A549 (cell line): Measurements from ENCODE around the gene CAMKMT. TPM values are rescaled to one million over a fixed set of nuclear protein-coding genes. Genes with fewer than 3 reads are reported as not detected.

ENCODE experiments used
- ATAC-seq, 2 experiments: fragments of 200-7000 bp in 1 of 2; fragments of >200 bp in 1 of 2; cut with Nextera tagmentation in 1 of 2; cut with Tn5 transposase in 1 of 2; 3 replicates each; pipeline versions ENCODE4 v1.8.0 to v1.9.1; 2018 to 2020; ENCODE audit warnings: mild to moderate bottlenecking in 1 of 2, moderate library complexity in 1 of 2
- CTCF ChIA-PET: fragments of 300-600 bp; sonication (Branson Sonifier 250); formaldehyde crosslinking; extraction: SDS; loops from one replicate; lab custom pipeline; 2021; ENCODE audit warnings: antibody characterized with exemption, inconsistent platforms; lab: Yijun Ruan, JAX
- POLR2A ChIA-PET: fragments of 350-600 bp; formaldehyde crosslinking; extraction: SDS; loops from one replicate; lab custom pipeline; 2021; ENCODE audit warnings: antibody characterized with exemption, inconsistent platforms; lab: Yijun Ruan, JAX
- DNase-seq, 2 experiments: peaks; one replicate each; pipeline versions ENCODE4 v3.0.0 to v3.0.0-alpha.2; 2011 to 2016; ENCODE audit warnings: low read depth in 1 of 2, low spot score in 1 of 2
- FAIRE-seq: peaks from 2 replicates; lab custom pipeline; 2011; peaks lifted over from hg19 to GRCh38; lab: Jason Lieb, UNC
- H3K27ac ChIP-seq, 2 experiments: fragments of >200 bp; sonication (Bioruptor Twin); formaldehyde crosslinking; 3 replicates each; pipeline ENCODE4 v1.5.1; 2016 to 2017
- H3K4me1 ChIP-seq: fragments of >200 bp; sonication (Bioruptor Twin); formaldehyde crosslinking; 3 replicates; pipeline ENCODE4 v1.6.1; 2016
- H3K4me2 ChIP-seq: fragments of >200 bp; sonication (Bioruptor Twin); formaldehyde crosslinking; 3 replicates; pipeline ENCODE4 v1.6.1; 2016
- H3K4me3 ChIP-seq: fragments of >200 bp; sonication (Bioruptor Twin); formaldehyde crosslinking; 3 replicates; pipeline ENCODE4 v1.5.1; 2016
- H3K9me3 ChIP-seq: fragments of >200 bp; sonication (Bioruptor Twin); formaldehyde crosslinking; 3 replicates; pipeline ENCODE4 v1.6.1; 2016
- ATOH8 ChIP-seq: fragments of 250-450 bp; sonication (Bioruptor Pico); IDR thresholded peaks from 2 replicates; pipeline ENCODE4 v1.5.0; 2020; ENCODE audit warnings: low read depth, mild to moderate bottlenecking, moderate library complexity
- BCL3 ChIP-seq: fragments of >200 bp; sonication (Bioruptor Twin); formaldehyde crosslinking; IDR thresholded peaks from 3 replicates; pipeline ENCODE4 v1.6.1; 2016
- CHD4 ChIP-seq: fragments of 200-600 bp; sonication (generic); IDR thresholded peaks from 2 replicates; pipeline ENCODE4 v1.6.1; 2016; ENCODE audit warnings: antibody characterized with exemption, mild to moderate bottlenecking, borderline replicate concordance
- CTCF ChIP-seq: fragments of >200 bp; sonication (Bioruptor Twin); formaldehyde crosslinking; IDR thresholded peaks from 3 replicates; pipeline ENCODE4 v1.5.1; 2016
- EHMT2 ChIP-seq: fragments of 200-600 bp; sonication (generic); IDR thresholded peaks from 2 replicates; pipeline ENCODE4 v1.6.1; 2016; ENCODE audit warnings: antibody characterized with exemption, low read depth, mild to moderate bottlenecking, moderate library complexity
- ESRRA ChIP-seq: fragments of 150-350 bp; IDR thresholded peaks from 2 replicates; pipeline ENCODE4 v1.6.1; 2014; ENCODE audit warnings: mild to moderate bottlenecking, low read length, borderline replicate concordance
- FOSL2 ChIP-seq, 2 experiments: fragments of 450-650 bp in 1 of 2; fragments of >200 bp in 1 of 2; sonication (Bioruptor Twin) in 1 of 2; formaldehyde crosslinking; IDR thresholded peaks; 2 replicates each; pipeline versions ENCODE4 v1.5.0 to v1.6.1; 2016 to 2020; ENCODE audit warnings: mild to moderate bottlenecking in 1 of 2, moderate library complexity in 1 of 2
- FOXS1 ChIP-seq: fragments of 250-450 bp; sonication (Bioruptor Pico); IDR thresholded peaks from 2 replicates; pipeline ENCODE4 v1.5.0; 2020; ENCODE audit warnings: mild to moderate bottlenecking, moderate library complexity
- HOXA7 ChIP-seq: fragments of 250-450 bp; sonication (Bioruptor Pico); IDR thresholded peaks from 2 replicates; pipeline ENCODE4 v1.5.0; 2020; ENCODE audit warnings: mild to moderate bottlenecking, moderate library complexity
- NFE2L2 ChIP-seq: fragments of 150-350 bp; conservative IDR thresholded peaks from 2 replicates; pipeline ENCODE4 v1.6.1; 2014; ENCODE audit warnings: low read length
- NPAS2 ChIP-seq: fragments of 250-450 bp; sonication (Bioruptor Pico); IDR thresholded peaks from 2 replicates; pipeline ENCODE4 v1.8.0; 2022; ENCODE audit warnings: mild to moderate bottlenecking, moderate library complexity, borderline replicate concordance
- NR3C1 ChIP-seq: fragments of >200 bp; sonication (Bioruptor Twin); formaldehyde crosslinking; IDR thresholded peaks from 3 replicates; pipeline ENCODE4 v1.6.1; 2017
- PBX3 ChIP-seq: IDR thresholded peaks from 2 replicates; pipeline ENCODE4 v1.6.1; 2012
- PHF8 ChIP-seq: fragments of 200-600 bp; sonication (generic); IDR thresholded peaks from 2 replicates; pipeline ENCODE4 v1.6.1; 2016; ENCODE audit warnings: low read depth, mild to moderate bottlenecking, antibody characterized with exemption, moderate library complexity, borderline replicate concordance
- POLR2A ChIP-seq: IDR thresholded peaks from 2 replicates; pipeline ENCODE4 v1.6.1; 2012; ENCODE audit warnings: mild to moderate bottlenecking, low read length
- RAD21 ChIP-seq, 2 experiments: fragments of >200 bp in 1 of 2; sonication (Bioruptor Twin) in 1 of 2; formaldehyde crosslinking in 1 of 2; IDR thresholded peaks in 1 of 2; conservative IDR thresholded peaks in 1 of 2; 2 replicates in 1 of 2; 3 replicates in 1 of 2; pipeline ENCODE4 v1.6.1; 2012 to 2018; ENCODE audit warnings: inconsistent platforms in 1 of 2
- RARB ChIP-seq: fragments of 250-450 bp; sonication (Bioruptor Pico); IDR thresholded peaks from 2 replicates; pipeline ENCODE4 v1.8.0; 2021; ENCODE audit warnings: mild to moderate bottlenecking, moderate library complexity
- REST ChIP-seq: fragments of 200-600 bp; sonication (generic); IDR thresholded peaks from 2 replicates; pipeline ENCODE4 v1.6.1; 2016; ENCODE audit warnings: antibody characterized with exemption, mild to moderate bottlenecking, moderate library complexity
- SMC3 ChIP-seq: fragments of >200 bp; sonication (Bioruptor Twin); formaldehyde crosslinking; IDR thresholded peaks from 3 replicates; pipeline ENCODE4 v1.6.1; 2018; ENCODE audit warnings: inconsistent platforms
- SREBF2 ChIP-seq: fragments of 450-650 bp; IDR thresholded peaks from 2 replicates; pipeline ENCODE4 v1.6.1; 2014; ENCODE audit warnings: mild to moderate bottlenecking, moderate library complexity
- USF2 ChIP-seq: fragments of 450-650 bp; IDR thresholded peaks from 2 replicates; pipeline ENCODE4 v1.6.1; 2014; ENCODE audit warnings: antibody characterized with exemption
- ZC3H11A ChIP-seq: fragments of 450-650 bp; IDR thresholded peaks from 2 replicates; pipeline ENCODE4 v1.6.1; 2014; ENCODE audit warnings: antibody characterized with exemption, mild to moderate bottlenecking
- ZNF302 ChIP-seq: fragments of 250-450 bp; sonication (Bioruptor Pico); IDR thresholded peaks from 2 replicates; pipeline ENCODE4 v1.9.0; 2021; ENCODE audit warnings: inconsistent platforms, mild to moderate bottlenecking, moderate library complexity
- WGBS: methylation state at CpG from one replicate; pipeline ENCODE4 v1.1.6; 2017; ENCODE audit errors: missing lambda C conversion rate; 5-methylcytosine and 5-hydroxymethylcytosine counted together
- polyA plus RNA-seq, 4 experiments: library from polyadenylated mRNA; depleted of rRNA in 3 of 4; stranded (reverse); fragments of >200 nt; fragmentation: RNase III in 1 of 4; extraction: RNeasy Plus Mini Kit Qiagen cat#74134 plus additional on column Dnase treatment in 1 of 4; gene quantifications; 2 replicates in 3 of 4; 3 replicates in 1 of 4; pipeline ENCODE4 v1.2.3, GENCODE V29; 2011 to 2017

CAMKMT gene
- polyA plus RNA-seq, 2 of the 4 experiments (the other 2 are of a cell fraction), result 6.5 to 15.7 TPM

- H3K9me3 ChIP-seq, result no peaks in the 10 kb centered on the region
- no peaks in the 10 kb centered on the region for H3K4me1 ChIP-seq
- ChIA-PET CTCF (interaction anchor here (0.5 to 13.1 kb wide), 11 partner anchors 14 to 1104 kb away, joined by 3 to 184 read pairs (median 4); partner anchors contain the start of genes CAMKMT and PREPL), POLR2A (no interaction called here)
- H3K4me2 ChIP-seq, result no peak overlapping the region
- 25% methylated on average over 1 of the region's 1 CpG for WGBS
- ATAC-seq, result peak in 1 of 2 experiments; percentile 55; a peak in 1 of 6 replicates
- no peak for DNase-seq
- no peak overlapping the region for H3K27ac ChIP-seq
- FAIRE-seq, result peak; percentile 18
- H3K4me3 ChIP-seq, result no peak overlapping the region
- TF ChIP-seq ZNF302 (CRISPR knock-in tag), result no peak
- TF ChIP-seq RAD21 (conservative IDR thresholded peaks at IDR 0.05 in 1 of 2, IDR thresholded peaks at IDR 0.05 in 1 of 2), result peak; percentile 23 to 24; a peak in 1 of 5 replicates
- TF ChIP-seq SMC3, result peak; percentile 52
- no peak for TF ChIP-seq NPAS2 (CRISPR knock-in tag)
- TF ChIP-seq EHMT2, result no peak
- no peak for TF ChIP-seq REST
- TF ChIP-seq CTCF, result no peak; the same call in 2 of the 3 replicates
- no peak for TF ChIP-seq RARB
- TF ChIP-seq FOSL2 (IDR thresholded peaks at IDR 0.05), result no peak
- no peak for TF ChIP-seq FOSL2 (CRISPR knock-in tag; IDR thresholded peaks at IDR 0.05)
- TF ChIP-seq ESRRA, result no peak
- no peak for TF ChIP-seq CHD4
- no peak for TF ChIP-seq POLR2A
- TF ChIP-seq HOXA7, result no peak
- TF ChIP-seq ATOH8 (CRISPR knock-in tag), result no peak
- TF ChIP-seq ZC3H11A, result no peak
- no peak for TF ChIP-seq NR3C1
Measured at GRCh38 chr2:44389895-44390294, 28.1 kb downstream of the CAMKMT start.

- no peak overlapping the region for H3K27ac ChIP-seq
- 7% methylated on average over 3 of the region's 3 CpGs for WGBS
- POLR2A ChIA-PET, result interaction anchor here (0.9 kb wide), 1 partner anchor 30 kb away, joined by 3 read pairs; the partner anchor contains the start of gene CAMKMT
- TF ChIP-seq SMC3 (peak; percentile 87), SREBF2 (no peak), PBX3 (no peak), POLR2A (no peak), FOXS1 (CRISPR knock-in tag) (no peak), BCL3 (no peak), USF2 (no peak), PHF8 (no peak), RAD21 (conservative IDR thresholded peaks at IDR 0.05 in 1 of 2, IDR thresholded peaks at IDR 0.05 in 1 of 2) (peak; percentile 75 to 82), CTCF (peak; percentile 95), NFE2L2 (no peak)
- no peak overlapping the region for H3K4me2 ChIP-seq
- FAIRE-seq (no peak), DNase-seq (peak; percentile 21 to 35), ATAC-seq (no peak)
- CTCF ChIA-PET, result interaction anchor here (0.6 to 13.1 kb wide), 34 partner anchors 9 to 1104 kb away, joined by 3 to 184 read pairs (median 5); partner anchors contain the start of genes CAMKMT and PREPL
- H3K4me1 ChIP-seq, result no peaks in the 10 kb centered on the region
- H3K9me3 ChIP-seq, result no peaks in the 10 kb centered on the region
- no peak overlapping the region for H3K4me3 ChIP-seq
Measured at GRCh38 chr2:44392338-44392943, 30.7 kb downstream of the CAMKMT start.
